A673 (cell line): ENCODE results near the gene SLC4A4.

Experiments
- EZH2 ChIP-seq: fragments of 200-600 bp; sonication (generic); IDR thresholded peaks from 2 replicates; pipeline ENCODE4 v1.6.1; 2017; ENCODE audit warnings: borderline replicate concordance, low read depth, mild to moderate bottlenecking, mixed read lengths, antibody characterized with exemption, low read length; ENCODE audit not compliant: poor library complexity, severe bottlenecking
- TF ChIP-seq, protein P1 (sequence below): fragments of 300-800, 200-600 bp; sonication (generic); conservative IDR thresholded peaks from 2 replicates; pipeline ENCODE4 v1.5.1; 2017; ENCODE audit warnings: low read depth, mild to moderate bottlenecking, antibody characterized with exemption, low read length, moderate library complexity, mixed read lengths

GRCh38 chr4:71333960-71334359, 4.9 kb upstream of the SLC4A4 start:
- TF ChIP-seq, protein P1, sequence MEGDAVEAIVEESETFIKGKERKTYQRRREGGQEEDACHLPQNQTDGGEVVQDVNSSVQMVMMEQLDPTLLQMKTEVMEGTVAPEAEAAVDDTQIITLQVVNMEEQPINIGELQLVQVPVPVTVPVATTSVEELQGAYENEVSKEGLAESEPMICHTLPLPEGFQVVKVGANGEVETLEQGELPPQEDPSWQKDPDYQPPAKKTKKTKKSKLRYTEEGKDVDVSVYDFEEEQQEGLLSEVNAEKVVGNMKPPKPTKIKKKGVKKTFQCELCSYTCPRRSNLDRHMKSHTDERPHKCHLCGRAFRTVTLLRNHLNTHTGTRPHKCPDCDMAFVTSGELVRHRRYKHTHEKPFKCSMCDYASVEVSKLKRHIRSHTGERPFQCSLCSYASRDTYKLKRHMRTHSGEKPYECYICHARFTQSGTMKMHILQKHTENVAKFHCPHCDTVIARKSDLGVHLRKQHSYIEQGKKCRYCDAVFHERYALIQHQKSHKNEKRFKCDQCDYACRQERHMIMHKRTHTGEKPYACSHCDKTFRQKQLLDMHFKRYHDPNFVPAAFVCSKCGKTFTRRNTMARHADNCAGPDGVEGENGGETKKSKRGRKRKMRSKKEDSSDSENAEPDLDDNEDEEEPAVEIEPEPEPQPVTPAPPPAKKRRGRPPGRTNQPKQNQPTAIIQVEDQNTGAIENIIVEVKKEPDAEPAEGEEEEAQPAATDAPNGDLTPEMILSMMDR = no peak
- TF ChIP-seq EZH2 = no peak
